HCT116 (cell line): ENCODE data around the gene MCF2L2.

Experiments
- CTCF ChIP-seq, 3 experiments: fragments of 200-600 bp in 1 of 3; sonication (generic) in 1 of 3; IDR thresholded peaks in 2 of 3; conservative IDR thresholded peaks in 1 of 3; 2 replicates each; pipeline ENCODE4 v1.5.1; 2012 to 2017; ENCODE audit warnings: low read depth in 2 of 3, low read length in 2 of 3, antibody characterized with exemption in 1 of 3, borderline replicate concordance in 1 of 3, control low read depth in 1 of 3, mild to moderate bottlenecking in 1 of 3, mixed read lengths in 1 of 3, mixed run types in 1 of 3, moderate library complexity in 1 of 3; ENCODE audit not compliant: insufficient read depth in 1 of 3
- EGR1 ChIP-seq: IDR thresholded peaks from 2 replicates; pipeline ENCODE4 v1.6.1; 2012; ENCODE audit warnings: low read depth
- EZH2 ChIP-seq: fragments of 200-600 bp; sonication (generic); IDR thresholded peaks from 2 replicates; pipeline ENCODE4 v1.6.1; 2017; ENCODE audit warnings: antibody characterized with exemption, mixed run types
- EZH2phosphoT487 ChIP-seq: fragments of 200-600 bp; IDR thresholded peaks from 2 replicates; pipeline ENCODE4 v1.6.1; 2018; ENCODE audit warnings: antibody characterized with exemption, borderline replicate concordance
- JUND ChIP-seq: IDR thresholded peaks from 2 replicates; pipeline ENCODE4 v1.6.1; 2012
- MAX ChIP-seq: IDR thresholded peaks from 2 replicates; pipeline ENCODE4 v1.6.1; 2012
- POLR2A ChIP-seq: IDR thresholded peaks from 2 replicates; pipeline ENCODE4 v1.7.0; 2011; ENCODE audit warnings: borderline replicate concordance; ENCODE audit not compliant: insufficient read depth, insufficient read length; ENCODE audit errors: extremely low read depth
- POLR2AphosphoS5 ChIP-seq: IDR thresholded peaks from 2 replicates; pipeline ENCODE4 v1.6.1; 2011; ENCODE audit warnings: mild to moderate bottlenecking, low read depth, low read length, moderate library complexity
- SIN3A ChIP-seq: IDR thresholded peaks from 2 replicates; pipeline ENCODE4 v1.6.1; 2012; ENCODE audit warnings: low read depth
- SP1 ChIP-seq: IDR thresholded peaks from 2 replicates; pipeline ENCODE4 v1.6.1; 2012; ENCODE audit warnings: low read depth
- TCF7L2 ChIP-seq: IDR thresholded peaks from 2 replicates; pipeline ENCODE4 v1.7.0; 2011; ENCODE audit warnings: borderline replicate concordance, inconsistent platforms; ENCODE audit not compliant: insufficient read depth, insufficient read length; ENCODE audit errors: extremely low read depth
- YY1 ChIP-seq: IDR thresholded peaks from 2 replicates; pipeline ENCODE4 v1.6.1; 2011; ENCODE audit warnings: low read length, low read depth, moderate library complexity, mild to moderate bottlenecking; ENCODE audit not compliant: insufficient replicate concordance; ENCODE audit errors: extremely low read depth
- TF ChIP-seq, protein P1 (sequence below): IDR thresholded peaks from 2 replicates; pipeline ENCODE4 v1.6.1; 2012; ENCODE audit warnings: low read depth

GRCh38 chr3:183312433-183312832, 116.0 kb downstream of the MCF2L2 start:
- TF ChIP-seq SIN3A (no peak), EZH2phosphoT487 (no peak), POLR2A (no peak), CTCF (IDR thresholded peaks at IDR 0.05 in 2 of 3, conservative IDR thresholded peaks at IDR 0.05 in 1 of 3; ENCODE audit: borderline replicate concordance in 1 of 3, insufficient read depth in 1 of 3, low read depth in 2 of 3, low read length in 2 of 3) (no peak), SP1 (no peak), EGR1 (no peak), TCF7L2 (no peak), EZH2 (no peak), MAX (no peak), POLR2AphosphoS5 (no peak), YY1 (no peak), JUND (no peak)
- TF ChIP-seq, protein P1, sequence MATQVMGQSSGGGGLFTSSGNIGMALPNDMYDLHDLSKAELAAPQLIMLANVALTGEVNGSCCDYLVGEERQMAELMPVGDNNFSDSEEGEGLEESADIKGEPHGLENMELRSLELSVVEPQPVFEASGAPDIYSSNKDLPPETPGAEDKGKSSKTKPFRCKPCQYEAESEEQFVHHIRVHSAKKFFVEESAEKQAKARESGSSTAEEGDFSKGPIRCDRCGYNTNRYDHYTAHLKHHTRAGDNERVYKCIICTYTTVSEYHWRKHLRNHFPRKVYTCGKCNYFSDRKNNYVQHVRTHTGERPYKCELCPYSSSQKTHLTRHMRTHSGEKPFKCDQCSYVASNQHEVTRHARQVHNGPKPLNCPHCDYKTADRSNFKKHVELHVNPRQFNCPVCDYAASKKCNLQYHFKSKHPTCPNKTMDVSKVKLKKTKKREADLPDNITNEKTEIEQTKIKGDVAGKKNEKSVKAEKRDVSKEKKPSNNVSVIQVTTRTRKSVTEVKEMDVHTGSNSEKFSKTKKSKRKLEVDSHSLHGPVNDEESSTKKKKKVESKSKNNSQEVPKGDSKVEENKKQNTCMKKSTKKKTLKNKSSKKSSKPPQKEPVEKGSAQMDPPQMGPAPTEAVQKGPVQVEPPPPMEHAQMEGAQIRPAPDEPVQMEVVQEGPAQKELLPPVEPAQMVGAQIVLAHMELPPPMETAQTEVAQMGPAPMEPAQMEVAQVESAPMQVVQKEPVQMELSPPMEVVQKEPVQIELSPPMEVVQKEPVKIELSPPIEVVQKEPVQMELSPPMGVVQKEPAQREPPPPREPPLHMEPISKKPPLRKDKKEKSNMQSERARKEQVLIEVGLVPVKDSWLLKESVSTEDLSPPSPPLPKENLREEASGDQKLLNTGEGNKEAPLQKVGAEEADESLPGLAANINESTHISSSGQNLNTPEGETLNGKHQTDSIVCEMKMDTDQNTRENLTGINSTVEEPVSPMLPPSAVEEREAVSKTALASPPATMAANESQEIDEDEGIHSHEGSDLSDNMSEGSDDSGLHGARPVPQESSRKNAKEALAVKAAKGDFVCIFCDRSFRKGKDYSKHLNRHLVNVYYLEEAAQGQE = no peak
